ENCODE results near the gene SIRPB2. TPM values are rescaled to one million over a fixed set of nuclear protein-coding genes. Genes with fewer than 3 reads are reported as not detected.

Gene SIRPB2
- total RNA-seq, 3 donors from 2014 or later = 0.87 to 5.4 (median 3.4) TPM

GRCh38 chr20:1468117-1468624, 23.0 kb downstream of the SIRPB2 start:
- ATAC-seq (no peak), DNase-seq (no peak)
- Histone ChIP-seq H3K36me3 (ENCODE audit: low read depth) (no peaks in the 10 kb centered on the region), H3K4me3 (no peak overlapping the region), H3K4me1 (ENCODE audit: low read depth) (peaks cover 35% of the 10 kb centered on the region), H3K9me3 (no peaks in the 10 kb centered on the region)
- no peak for TF ChIP-seq CTCF (IDR thresholded peaks at IDR 0.05)
- intact Hi-C loops (cut with DNase I, micrococcal nuclease) = no loop called here

GRCh38 chr20:1467355-1468116, 23.7 kb downstream of the SIRPB2 start:
- Histone ChIP-seq H3K9me3 (no peaks in the 10 kb centered on the region), H3K4me1 (ENCODE audit: low read depth) (peaks cover 32% of the 10 kb centered on the region), H3K36me3 (ENCODE audit: low read depth) (no peaks in the 10 kb centered on the region), H3K4me3 (no peak overlapping the region)
- DNase-seq (peak; percentile 59 to 71 (median 60)), ATAC-seq (peak; percentile 46)
- TF ChIP-seq CTCF (IDR thresholded peaks at IDR 0.05) = no peak
- intact Hi-C loops (cut with DNase I, micrococcal nuclease) = no loop called here

GRCh38 chr20:1467082-1467354, 24.2 kb downstream of the SIRPB2 start:
- Histone ChIP-seq H3K9me3 (no peaks in the 10 kb centered on the region), H3K36me3 (ENCODE audit: low read depth) (no peaks in the 10 kb centered on the region), H3K4me1 (ENCODE audit: low read depth) (peaks cover 32% of the 10 kb centered on the region), H3K4me3 (peak overlapping the region; percentile 92)
- intact Hi-C loops (cut with DNase I, micrococcal nuclease) = no loop called here
- no peak for TF ChIP-seq CTCF (IDR thresholded peaks at IDR 0.05)
- no peak for ATAC-seq
- DNase-seq = no peak

- ATAC-seq = peak; percentile 90
- peak within 1 kb of the TSS; percentile 92 for H3K4me3 ChIP-seq
- no peaks in the 10 kb centered on the region for H3K36me3 ChIP-seq (ENCODE audit: low read depth)
- intact Hi-C loops (cut with DNase I, micrococcal nuclease) = no loop called here
- peak; percentile 96 to 98 (median 97) for DNase-seq
- H3K4me1 ChIP-seq (ENCODE audit: low read depth) = peaks cover 32% of the 10 kb centered on the region
- H3K9me3 ChIP-seq = no peaks in the 10 kb centered on the region
- TF ChIP-seq CTCF (IDR thresholded peaks at IDR 0.05) = peak; percentile 99
Observed at GRCh38 chr20:1466211-1467081, 24.8 kb downstream of the SIRPB2 start, which contains the start of gene NSFL1C. NSFL1C (minus strand) TSS chr20:1466849; CDS start chr20:1466824, 25 bp downstream.

- intact Hi-C loops (cut with DNase I, micrococcal nuclease) = no loop called here
- no peak for DNase-seq
Observed at GRCh38 chr20:1465470-1466210, 25.6 kb downstream of the SIRPB2 start.

More at GRCh38 chr20:1465470-1466210, 25.6 kb downstream of the SIRPB2 start:
- Histone ChIP-seq H3K36me3 (ENCODE audit: low read depth) (no peaks in the 10 kb centered on the region), H3K4me3 (peak overlapping the region; percentile 92), H3K4me1 (ENCODE audit: low read depth) (peaks cover 31% of the 10 kb centered on the region), H3K9me3 (no peaks in the 10 kb centered on the region)
- no peak for ATAC-seq
- TF ChIP-seq CTCF (IDR thresholded peaks at IDR 0.05) = no peak

Data from mucosa of descending colon (tissue), 3 donors.